Stimulated activated CD8-positive, alpha-beta memory T cell treated with anti-CD3 and anti-CD28 coated beads, Interleukin-12 subunit alpha, Interleukin-12 subunit beta, amount 100 ng/mL, for 4 hours (primary cell): Measurements from ENCODE around the gene CES5A.
"Not testable (repeated sequence)": the region's sequence is repeated elsewhere in the genome, so short reads cannot be mapped to it uniquely, and the experiment has no call there.

Experiments
- DNase-seq: peaks from one replicate; pipeline ENCODE4 v3.0.0-alpha.2; 2020; ENCODE audit warnings: low read depth

CES5A gene

GRCh38 chr16:55829232-55829631 is 45.9 kb downstream of the CES5A start:
- not testable (repeated sequence) for DNase-seq

DNA sequence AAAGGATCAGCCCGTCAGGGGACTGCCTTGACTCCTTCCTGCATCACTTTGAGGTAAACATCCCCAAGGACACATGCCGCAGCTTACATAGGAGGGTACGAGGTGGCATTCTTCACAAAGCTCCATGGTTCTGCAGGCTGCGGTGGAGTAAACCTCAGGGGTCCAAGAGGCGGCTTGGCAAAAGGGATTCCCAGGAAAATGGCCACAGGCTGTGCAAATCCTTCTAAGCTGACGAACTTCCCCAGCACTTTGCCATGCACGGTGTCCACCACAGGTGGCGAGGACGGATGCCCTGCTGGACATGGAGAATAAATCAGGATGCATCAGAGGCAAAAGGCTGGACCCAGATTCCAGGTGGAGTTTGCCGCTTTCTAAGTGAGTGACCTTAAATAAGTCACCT is 46.5 kb downstream of the CES5A start:
- DNase-seq = no peak

GRCh38 chr16:55825115-55825728 is 50.0 kb downstream of the CES5A start:
- no peak for DNase-seq

DNA sequence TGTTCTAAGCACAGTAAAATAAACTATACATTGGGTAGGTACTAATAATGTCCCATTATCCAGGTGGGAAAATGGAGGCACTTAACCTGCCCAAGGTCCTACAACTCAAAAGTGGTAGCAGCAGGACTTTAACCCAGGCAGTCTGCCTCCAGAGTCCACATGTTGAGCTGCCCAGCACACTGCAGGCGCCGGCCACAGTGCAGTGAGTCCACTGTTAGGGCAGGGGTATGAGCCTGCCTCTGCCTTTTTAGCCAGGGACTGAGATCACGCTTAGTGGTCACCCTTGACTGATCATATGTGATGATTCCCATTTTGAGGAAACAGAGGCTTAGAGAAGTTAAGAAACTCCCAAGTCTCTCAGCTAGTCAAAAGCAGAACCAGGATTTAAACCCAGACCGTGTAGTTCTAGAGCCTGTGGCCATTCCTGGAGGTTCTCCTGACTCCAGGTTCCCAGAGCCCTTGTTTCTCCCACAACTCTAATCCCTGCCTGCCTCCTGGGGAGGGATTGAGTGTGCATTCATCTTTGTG is 50.6 kb downstream of the CES5A start:
- no peak for DNase-seq

DNA sequence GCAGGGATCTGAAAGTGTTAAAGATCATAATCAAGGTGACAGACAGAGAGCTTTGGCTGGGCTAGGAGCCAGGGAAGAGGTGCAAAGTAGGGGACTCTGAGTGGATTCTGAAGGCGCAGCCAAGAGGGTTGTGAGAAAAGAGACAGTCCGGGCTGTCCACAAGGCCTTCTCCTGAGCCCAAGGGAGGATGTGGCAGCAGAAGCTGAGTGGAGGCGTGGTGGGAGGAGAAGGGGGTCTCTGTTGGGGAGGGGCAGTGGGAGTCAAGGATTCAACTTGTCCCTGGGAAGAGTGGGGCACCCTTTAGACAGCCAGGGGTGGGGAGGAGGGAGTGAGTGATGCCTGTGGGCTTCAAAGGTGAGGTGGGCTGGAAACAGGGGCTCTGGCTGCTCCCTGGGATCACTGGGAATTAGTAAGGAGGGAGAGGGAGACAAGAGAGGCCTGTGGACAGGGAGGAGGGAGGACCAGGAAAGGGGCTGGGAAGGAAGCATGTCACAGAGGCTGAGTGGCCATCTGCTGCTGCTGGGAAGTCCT is 52.8 kb downstream of the CES5A start:
- no peak for DNase-seq

- DNase-seq = no peak
These were observed 54.0 kb downstream of the CES5A start for GRCh38 chr16:55821210-55821609.

DNA sequence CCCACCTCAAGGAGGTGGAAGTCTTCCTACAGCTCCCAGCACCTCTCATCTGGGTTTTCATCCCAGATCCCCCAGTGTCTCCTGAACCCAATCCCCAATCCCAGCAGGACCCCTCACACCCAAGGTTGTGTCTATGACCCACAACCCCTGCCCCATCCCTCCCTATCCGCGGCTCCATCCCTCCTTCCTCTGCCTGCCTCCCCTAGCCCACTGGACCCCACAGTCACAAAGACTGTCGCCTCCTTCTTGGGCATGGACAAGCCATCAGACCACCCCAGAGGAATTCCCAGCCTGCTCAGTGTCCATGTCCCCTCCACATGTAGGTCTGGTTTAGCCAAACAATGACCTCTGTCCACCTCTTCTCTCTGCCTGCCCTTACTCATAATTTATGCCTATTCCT is 54.6 kb downstream of the CES5A start:
- no peak for DNase-seq

GRCh38 chr16:55817236-55817912 is 57.8 kb downstream of the CES5A start:
- no peak for DNase-seq

DNA sequence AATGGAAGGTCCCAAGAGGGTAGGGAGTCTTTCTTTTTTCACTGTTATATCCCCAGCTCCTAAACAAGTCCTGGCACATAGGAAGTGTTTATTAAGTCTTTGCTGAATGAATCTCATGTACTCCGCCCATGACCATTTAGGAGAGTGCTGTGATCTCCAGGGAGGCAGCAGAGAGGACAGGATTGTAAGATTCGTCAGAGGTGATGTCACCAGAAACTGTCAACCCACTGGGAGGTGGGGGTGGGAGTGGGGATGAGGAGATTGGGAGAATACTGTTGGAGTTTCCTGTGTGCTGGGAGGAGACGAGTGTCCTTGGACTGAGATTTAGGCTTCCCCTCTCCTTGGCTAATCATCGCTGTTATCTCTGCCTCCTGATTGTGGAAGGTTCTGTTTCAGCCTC is 59.0 kb downstream of the CES5A start:
- not testable (repeated sequence) for DNase-seq

- DNase-seq = no peak
These were observed 59.9 kb downstream of the CES5A start for GRCh38 chr16:55815320-55815719.

DNA sequence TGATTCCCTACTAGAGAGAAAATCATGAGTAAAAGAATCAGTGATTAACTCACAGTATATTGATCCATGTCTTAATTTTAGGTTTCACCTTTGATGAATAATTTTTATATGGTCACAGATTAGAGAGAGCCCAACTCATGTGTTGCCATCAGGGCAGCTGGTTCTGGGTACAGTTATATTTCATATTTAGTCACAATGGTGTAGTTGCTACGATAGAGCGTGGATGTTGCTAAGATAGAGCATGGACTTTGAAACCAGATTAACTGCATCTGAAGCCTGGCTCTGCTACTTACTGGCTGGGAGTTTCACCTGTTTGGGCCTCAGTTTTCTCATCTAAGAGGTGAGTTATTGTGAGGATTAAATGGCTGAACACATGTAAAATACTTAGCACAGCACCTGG is 61.0 kb downstream of the CES5A start:
- not testable (repeated sequence) for DNase-seq

DNA sequence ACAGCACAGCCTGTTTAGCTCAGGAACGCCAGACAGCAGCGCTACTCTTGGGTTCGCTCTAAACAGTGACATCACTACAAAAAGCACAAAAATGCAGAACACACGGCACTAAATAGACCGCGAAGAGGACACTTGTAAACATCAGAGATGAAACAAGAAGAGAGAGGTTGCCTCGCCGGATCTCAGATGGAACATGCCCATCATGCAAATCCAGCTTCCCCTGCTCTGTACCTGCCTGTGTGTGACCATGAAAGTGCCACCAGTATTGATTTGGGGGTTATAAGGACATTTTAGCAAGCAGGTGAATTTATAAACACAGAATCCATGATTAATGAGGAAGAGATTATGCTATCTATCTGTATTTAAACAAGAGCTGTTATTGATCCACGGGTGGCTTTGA is 61.4 kb downstream of the CES5A start:
- DNase-seq = not testable (repeated sequence)

GRCh38 chr16:55812951-55813350 is 62.2 kb downstream of the CES5A start:
- DNase-seq = no peak

- DNase-seq = no peak
These were observed 63.4 kb downstream of the CES5A start for GRCh38 chr16:55811811-55812210.

DNA sequence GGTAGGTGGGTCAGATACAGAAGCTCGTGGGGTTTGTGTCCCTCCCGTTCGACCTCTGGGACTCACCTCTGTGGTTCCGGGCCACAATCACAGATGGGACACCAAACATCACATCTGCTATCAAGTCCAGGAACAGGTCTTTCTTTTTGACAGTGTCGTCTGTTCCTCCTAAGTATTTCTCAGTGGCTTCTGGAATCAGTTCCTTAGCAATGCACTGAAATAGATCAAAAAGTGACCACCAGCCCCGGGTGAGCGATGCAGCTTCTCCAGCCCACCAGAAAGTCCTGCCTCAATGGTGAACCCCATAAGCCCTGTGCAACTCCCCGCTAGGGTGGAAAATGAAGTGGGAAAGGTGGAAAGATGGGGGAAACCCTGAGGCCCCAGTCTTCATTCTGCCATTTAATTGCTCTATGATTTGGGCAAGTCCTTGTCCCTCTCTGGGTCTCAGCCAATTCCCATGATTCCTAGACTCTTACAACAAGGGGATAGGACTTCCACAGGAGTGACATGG is 64.7 kb downstream of the CES5A start:
- no peak for DNase-seq

GRCh38 chr16:55809851-55810250 is 65.3 kb downstream of the CES5A start:
- DNase-seq = no peak

- DNase-seq = no peak
These were observed 65.8 kb downstream of the CES5A start for GRCh38 chr16:55809386-55809785.

DNA sequence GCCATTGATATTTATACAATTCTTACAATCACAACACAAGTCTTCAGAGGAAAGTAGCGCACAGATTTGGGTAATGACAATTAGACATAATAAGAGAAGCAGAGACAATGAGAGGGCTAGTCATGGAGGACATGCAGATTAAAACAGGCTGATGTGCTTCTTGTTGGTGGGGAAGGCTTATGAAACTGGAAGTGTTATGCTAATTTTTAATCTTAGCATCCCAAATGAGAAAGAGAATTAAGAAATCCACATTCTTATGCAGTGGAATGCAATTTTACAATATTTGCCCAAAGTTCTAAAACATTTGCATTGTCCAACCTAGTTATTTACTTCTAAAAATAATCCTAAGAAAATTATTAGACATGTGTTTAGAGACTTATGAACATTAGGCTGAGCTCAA is 66.9 kb downstream of the CES5A start:
- not testable (repeated sequence) for DNase-seq

GRCh38 chr16:55805104-55805503 is 70.1 kb downstream of the CES5A start:
- DNase-seq = not testable (repeated sequence)

DNA sequence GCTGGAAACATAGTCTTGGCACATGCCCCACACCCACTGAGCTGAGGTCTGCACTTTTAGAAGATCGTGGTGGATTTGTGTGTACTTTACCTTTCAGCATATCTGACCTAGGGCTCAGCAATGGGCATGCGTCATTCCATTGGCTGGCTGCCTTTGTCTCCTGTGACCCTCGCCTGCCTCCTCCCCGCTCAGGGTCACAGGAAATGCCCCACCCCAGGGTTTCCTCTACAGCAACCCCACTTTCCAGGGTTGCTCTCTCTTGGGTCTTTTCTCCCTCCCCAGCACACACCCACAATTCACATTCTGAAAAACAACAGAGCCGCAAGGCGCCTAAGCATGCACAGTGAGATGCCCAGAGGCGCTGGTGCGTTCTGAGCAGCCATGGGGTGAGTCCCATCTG is 71.5 kb downstream of the CES5A start:
- not testable (repeated sequence) for DNase-seq
